Activated gamma-delta T cell treated with anti-CD3 and anti-CD28 coated beads, Interleukin-2, amount 50 U/mL, for 16 hours (primary cell): ENCODE data around the gene NUFIP2.
"Not testable (repeated sequence)": the region's sequence is repeated elsewhere in the genome, so short reads cannot be mapped to it uniquely, and the experiment has no call there.

ENCODE experiments used
- DNase-seq: peaks from one replicate; pipeline ENCODE4 v3.0.0-alpha.2; 2020; ENCODE audit warnings: low read depth

Gene NUFIP2

GRCh38 chr17:29293890-29294579 is at the start of gene NUFIP2:
Gene NUFIP2, minus strand, starts transcription at chr17:29294148. Its CDS starts 89 bp downstream, at chr17:29294059.
- peak; percentile 98 for DNase-seq

GRCh38 chr17:29342158-29342765 is 48.3 kb upstream of the NUFIP2 start:
- no peak for DNase-seq

GRCh38 chr17:29341726-29342125 is 47.8 kb upstream of the NUFIP2 start:
- no peak for DNase-seq

- DNase-seq: not testable (repeated sequence)
Observed at GRCh38 chr17:29339016-29339415, 45.1 kb upstream of the NUFIP2 start.

GRCh38 chr17:29331708-29332085 is 37.7 kb upstream of the NUFIP2 start:
- DNase-seq: no peak

- DNase-seq: no peak
Observed at GRCh38 chr17:29331075-29331707, 37.2 kb upstream of the NUFIP2 start.

- no peak for DNase-seq
Observed at GRCh38 chr17:29327412-29327811, 33.5 kb upstream of the NUFIP2 start.

GRCh38 chr17:29326023-29326813 is 32.3 kb upstream of the NUFIP2 start:
- DNase-seq: no peak

- DNase-seq: no peak
Observed at GRCh38 chr17:29322363-29322762, 28.4 kb upstream of the NUFIP2 start.

GRCh38 chr17:29303386-29303785 is 9.4 kb upstream of the NUFIP2 start:
- DNase-seq: no peak

- DNase-seq: no peak
Observed at GRCh38 chr17:29299031-29299430, 5.1 kb upstream of the NUFIP2 start.

GRCh38 chr17:29295420-29295819 is 1.5 kb upstream of the NUFIP2 start:
- no peak for DNase-seq

GRCh38 chr17:29294580-29294900 is 592 bp upstream of the NUFIP2 start:
- no peak for DNase-seq

- DNase-seq: peak; percentile 29
Observed at GRCh38 chr17:29292992-29293889, 707 bp downstream of the NUFIP2 start.

GRCh38 chr17:29292071-29292991 is 1.6 kb downstream of the NUFIP2 start:
- peak; percentile 29 for DNase-seq

GRCh38 chr17:29291163-29291752 is 2.7 kb downstream of the NUFIP2 start:
- no peak for DNase-seq

- no peak for DNase-seq
Observed at GRCh38 chr17:29289852-29290251, 4.1 kb downstream of the NUFIP2 start.

- no peak for DNase-seq
Observed at GRCh38 chr17:29283961-29284360, 10.0 kb downstream of the NUFIP2 start.

GRCh38 chr17:29283496-29283895 is 10.5 kb downstream of the NUFIP2 start:
- DNase-seq: no peak

- DNase-seq: no peak
Observed at GRCh38 chr17:29279397-29280070, 14.4 kb downstream of the NUFIP2 start.
